ENCODE data around the gene ZCCHC24.

Gene ZCCHC24

GRCh38 chr10:79468841-79469585 lies 23.6 kb upstream of the ZCCHC24 start:
- no peaks in the 10 kb centered on the region for H3F3A ChIP-seq (ENCODE audit: control insufficient read depth, insufficient read depth)
- H3K9me3 ChIP-seq (ENCODE audit: control insufficient read depth, insufficient read depth, low read length), result no peaks in the 10 kb centered on the region
- no peak overlapping the region for H3K27ac ChIP-seq (ENCODE audit: low read depth, low read length)
- H3K4me2 ChIP-seq (ENCODE audit: low read length), result no peak overlapping the region
- H3K79me2 ChIP-seq (ENCODE audit: control insufficient read depth, low read length), result no peaks in the 10 kb centered on the region
- H3K4me1 ChIP-seq (ENCODE audit: control insufficient read depth, low read length), result no peaks in the 10 kb centered on the region
- peaks cover 4% of the 10 kb centered on the region for H3K27me3 ChIP-seq (ENCODE audit: control insufficient read depth, low read length)
- no peak overlapping the region for H3K4me3 ChIP-seq (ENCODE audit: low read length)
- no peaks in the 10 kb centered on the region for H3K36me3 ChIP-seq (ENCODE audit: control insufficient read depth, low read length)
- TF ChIP-seq EZH2phosphoT487 (IDR thresholded peaks at IDR 0.05; ENCODE audit: borderline replicate concordance, low read length), result no peak
- TF ChIP-seq CTCF (IDR thresholded peaks at IDR 0.05; ENCODE audit: low read depth, low read length, poor library complexity, severe bottlenecking), result no peak
- no peaks in the 10 kb centered on the region for H3K9me2 ChIP-seq (replicated peaks; ENCODE audit: control insufficient read depth, low read length)
- no peaks in the 10 kb centered on the region for H4K20me1 ChIP-seq (ENCODE audit: control insufficient read depth, insufficient read depth, low read depth, low read length)

DNA sequence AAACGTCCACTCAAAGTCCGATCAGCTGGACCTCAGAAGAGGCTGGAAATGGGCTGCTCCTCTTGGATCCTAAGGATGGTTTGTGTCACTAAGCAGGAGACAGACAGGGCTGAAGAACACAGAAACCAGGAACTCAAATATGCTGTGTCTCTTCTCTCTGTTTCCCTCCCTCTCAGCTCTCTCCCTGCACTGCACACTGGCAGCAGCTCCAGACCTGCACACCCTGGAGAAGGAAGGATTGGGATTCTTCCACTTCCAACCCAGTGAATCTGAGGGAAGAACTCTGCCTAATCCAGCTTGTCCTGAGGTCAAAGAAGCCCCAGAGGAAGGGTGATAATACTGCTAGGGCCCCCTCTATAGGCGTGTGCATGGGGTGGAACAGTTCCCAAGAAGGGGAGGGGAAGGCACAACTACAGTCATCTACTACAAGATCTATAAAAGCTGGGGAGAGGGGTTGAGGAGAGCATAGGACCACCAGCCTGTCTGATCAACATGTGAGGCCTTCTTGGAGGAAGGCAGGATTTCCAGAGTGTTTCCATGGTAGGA lies 22.7 kb upstream of the ZCCHC24 start:
- H3K27ac ChIP-seq (ENCODE audit: low read depth, low read length), result no peak overlapping the region
- H3K9me2 ChIP-seq (replicated peaks; ENCODE audit: control insufficient read depth, low read length), result no peaks in the 10 kb centered on the region
- H3K4me2 ChIP-seq (ENCODE audit: low read length), result no peak overlapping the region

GRCh38 chr10:79465341-79465740 lies 19.9 kb upstream of the ZCCHC24 start:
- Histone ChIP-seq H3K27me3 (ENCODE audit: control insufficient read depth, low read length) (peaks cover 23% of the 10 kb centered on the region), H3K9me3 (ENCODE audit: control insufficient read depth, insufficient read depth, low read length) (no peaks in the 10 kb centered on the region), H3K4me1 (ENCODE audit: control insufficient read depth, low read length) (no peaks in the 10 kb centered on the region), H4K20me1 (ENCODE audit: control insufficient read depth, insufficient read depth, low read depth, low read length) (no peaks in the 10 kb centered on the region), H3K79me2 (ENCODE audit: control insufficient read depth, low read length) (no peaks in the 10 kb centered on the region), H3K36me3 (ENCODE audit: control insufficient read depth, low read length) (no peaks in the 10 kb centered on the region), H3F3A (ENCODE audit: control insufficient read depth, insufficient read depth) (no peaks in the 10 kb centered on the region), H3K9me2 (replicated peaks; ENCODE audit: control insufficient read depth, low read length) (no peaks in the 10 kb centered on the region), H3K4me2 (ENCODE audit: low read length) (no peak overlapping the region), H3K27ac (ENCODE audit: low read depth, low read length) (no peak overlapping the region), H3K4me3 (ENCODE audit: low read length) (no peak overlapping the region)
- TF ChIP-seq EZH2phosphoT487 (IDR thresholded peaks at IDR 0.05; ENCODE audit: borderline replicate concordance, low read length) (no peak), CTCF (IDR thresholded peaks at IDR 0.05; ENCODE audit: low read depth, low read length, poor library complexity, severe bottlenecking) (no peak)

More for the DNA sequence above, 22.7 kb upstream of the ZCCHC24 start:
- H3F3A ChIP-seq (ENCODE audit: control insufficient read depth, insufficient read depth), result no peaks in the 10 kb centered on the region
- no peaks in the 10 kb centered on the region for H3K4me1 ChIP-seq (ENCODE audit: control insufficient read depth, low read length)
- H3K79me2 ChIP-seq (ENCODE audit: control insufficient read depth, low read length), result no peaks in the 10 kb centered on the region
- H3K27me3 ChIP-seq (ENCODE audit: control insufficient read depth, low read length), result peaks cover 9% of the 10 kb centered on the region
- TF ChIP-seq EZH2phosphoT487 (IDR thresholded peaks at IDR 0.05; ENCODE audit: borderline replicate concordance, low read length) (no peak), CTCF (IDR thresholded peaks at IDR 0.05; ENCODE audit: low read depth, low read length, poor library complexity, severe bottlenecking) (no peak)
- H3K4me3 ChIP-seq (ENCODE audit: low read length), result no peak overlapping the region
- H3K9me3 ChIP-seq (ENCODE audit: control insufficient read depth, insufficient read depth, low read length), result no peaks in the 10 kb centered on the region
- no peaks in the 10 kb centered on the region for H4K20me1 ChIP-seq (ENCODE audit: control insufficient read depth, insufficient read depth, low read depth, low read length)
- no peaks in the 10 kb centered on the region for H3K36me3 ChIP-seq (ENCODE audit: control insufficient read depth, low read length)

Data from DOHH2 (cell line).